ENCODE data around the gene TEAD2.

DNA sequence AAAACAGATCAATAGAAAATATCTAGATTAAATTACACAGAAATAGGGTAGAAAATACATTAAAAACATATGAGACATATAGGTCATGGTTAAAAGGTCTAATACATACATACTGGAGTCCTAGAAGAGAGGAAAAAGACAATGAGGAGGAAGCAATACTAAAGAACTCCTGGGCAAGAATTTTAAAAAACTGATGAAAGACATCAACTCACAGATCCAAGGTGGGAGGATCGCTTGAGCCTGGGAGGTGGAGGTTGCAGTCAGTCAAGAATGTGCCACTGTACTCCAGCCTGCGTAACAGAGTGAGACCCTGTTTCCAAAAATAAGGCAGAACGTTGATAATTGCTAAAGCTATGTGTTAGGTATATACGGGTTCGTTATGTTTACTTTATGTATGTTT, 20.4 kb upstream of the TEAD2 start:
- TF ChIP-seq ZNF565 (CRISPR knock-in tag; conservative IDR thresholded peaks at IDR 0.05; ENCODE audit: low read depth): no peak
- TF ChIP-seq, protein P1, sequence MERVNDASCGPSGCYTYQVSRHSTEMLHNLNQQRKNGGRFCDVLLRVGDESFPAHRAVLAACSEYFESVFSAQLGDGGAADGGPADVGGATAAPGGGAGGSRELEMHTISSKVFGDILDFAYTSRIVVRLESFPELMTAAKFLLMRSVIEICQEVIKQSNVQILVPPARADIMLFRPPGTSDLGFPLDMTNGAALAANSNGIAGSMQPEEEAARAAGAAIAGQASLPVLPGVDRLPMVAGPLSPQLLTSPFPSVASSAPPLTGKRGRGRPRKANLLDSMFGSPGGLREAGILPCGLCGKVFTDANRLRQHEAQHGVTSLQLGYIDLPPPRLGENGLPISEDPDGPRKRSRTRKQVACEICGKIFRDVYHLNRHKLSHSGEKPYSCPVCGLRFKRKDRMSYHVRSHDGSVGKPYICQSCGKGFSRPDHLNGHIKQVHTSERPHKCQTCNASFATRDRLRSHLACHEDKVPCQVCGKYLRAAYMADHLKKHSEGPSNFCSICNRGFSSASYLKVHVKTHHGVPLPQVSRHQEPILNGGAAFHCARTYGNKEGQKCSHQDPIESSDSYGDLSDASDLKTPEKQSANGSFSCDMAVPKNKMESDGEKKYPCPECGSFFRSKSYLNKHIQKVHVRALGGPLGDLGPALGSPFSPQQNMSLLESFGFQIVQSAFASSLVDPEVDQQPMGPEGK (CRISPR knock-in tag; IDR thresholded peaks at IDR 0.05; ENCODE audit: borderline replicate concordance): no peak
- TF ChIP-seq, protein P2, sequence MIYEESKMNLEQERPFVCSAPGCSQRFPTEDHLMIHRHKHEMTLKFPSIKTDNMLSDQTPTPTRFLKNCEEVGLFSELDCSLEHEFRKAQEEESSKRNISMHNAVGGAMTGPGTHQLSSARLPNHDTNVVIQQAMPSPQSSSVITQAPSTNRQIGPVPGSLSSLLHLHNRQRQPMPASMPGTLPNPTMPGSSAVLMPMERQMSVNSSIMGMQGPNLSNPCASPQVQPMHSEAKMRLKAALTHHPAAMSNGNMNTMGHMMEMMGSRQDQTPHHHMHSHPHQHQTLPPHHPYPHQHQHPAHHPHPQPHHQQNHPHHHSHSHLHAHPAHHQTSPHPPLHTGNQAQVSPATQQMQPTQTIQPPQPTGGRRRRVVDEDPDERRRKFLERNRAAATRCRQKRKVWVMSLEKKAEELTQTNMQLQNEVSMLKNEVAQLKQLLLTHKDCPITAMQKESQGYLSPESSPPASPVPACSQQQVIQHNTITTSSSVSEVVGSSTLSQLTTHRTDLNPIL (CRISPR knock-in tag; IDR thresholded peaks at IDR 0.05; ENCODE audit: low read depth): no peak
- no peak for TF ChIP-seq ZFP3 (CRISPR knock-in tag; IDR thresholded peaks at IDR 0.05)
- TF ChIP-seq GLIS3 (CRISPR knock-in tag; IDR thresholded peaks at IDR 0.05): no peak
- no peak for TF ChIP-seq RARB (CRISPR knock-in tag; IDR thresholded peaks at IDR 0.05)
- no peak for TF ChIP-seq OSR1 (CRISPR knock-in tag; IDR thresholded peaks at IDR 0.05)
- no peak for TF ChIP-seq ISL1 (CRISPR knock-in tag; IDR thresholded peaks at IDR 0.05)
- TF ChIP-seq CSDC2 (CRISPR knock-in tag; IDR thresholded peaks at IDR 0.05): no peak
- TF ChIP-seq ZNF70 (CRISPR knock-in tag; IDR thresholded peaks at IDR 0.05): no peak
- no peak for TF ChIP-seq ZNF8 (CRISPR knock-in tag; IDR thresholded peaks at IDR 0.05)
